HepG2 (cell line): Measurements from ENCODE around the gene PPCS. TPM values are rescaled to one million over a fixed set of nuclear protein-coding genes. Genes with fewer than 3 reads are reported as not detected.

ENCODE experiments used
- ATAC-seq: fragments of 200-7000 bp; cut with Tn5 transposase; 3 replicates; pipeline ENCODE4 v1.9.1; 2020; ENCODE audit warnings: mild to moderate bottlenecking, moderate library complexity
- BruUV-seq: library from RNA; stranded (reverse); fragments of 400-500 nt; replicated peaks from 2 replicates; lab custom pipeline; 2021; lab: Mats Ljungman, UMichigan
- CTCF ChIA-PET: fragments of 300-600 bp; formaldehyde crosslinking; extraction: SDS; loops from one replicate; lab custom pipeline; 2021; ENCODE audit warnings: low total read pairs, inconsistent platforms, low intra/inter-chr PET ratio; lab: Yijun Ruan, JAX
- POLR2A ChIA-PET: fragments of 350-600 bp; sonication (Branson Sonifier 250); formaldehyde crosslinking; loops from one replicate; lab custom pipeline; 2020; ENCODE audit warnings: antibody characterized with exemption, inconsistent platforms; lab: Yijun Ruan, JAX
- DNase-seq: peaks from one replicate; pipeline ENCODE4 v3.0.0-alpha.2; 2015; ENCODE audit warnings: low spot score
- FAIRE-seq: peaks from 3 replicates; lab custom pipeline; 2011; peaks lifted over from hg19 to GRCh38; lab: Jason Lieb, UNC
- H2AFZ ChIP-seq: one replicate; pipeline ENCODE4 v1.6.1; 2011; ENCODE audit warnings: low read length, inconsistent platforms
- H3K27ac ChIP-seq: fragments of 300-600 bp; 3 replicates; pipeline ENCODE4 v1.8.0; 2011; ENCODE audit warnings: mixed run types, mild to moderate bottlenecking, mixed read lengths, low read length, inconsistent platforms; ENCODE audit not compliant: insufficient read depth; ENCODE audit errors: extremely low read length
- H3K27me3 ChIP-seq, 2 experiments: fragments of 200-600 bp in 1 of 2; 2 replicates in 1 of 2; 3 replicates in 1 of 2; pipeline versions ENCODE4 v1.6.0 to v1.8.0; 2011; ENCODE audit warnings: low read length in 2 of 2, mild to moderate bottlenecking in 2 of 2, moderate library complexity in 2 of 2, inconsistent platforms in 1 of 2; ENCODE audit not compliant: insufficient read depth in 2 of 2, control insufficient read depth in 1 of 2
- H3K36me3 ChIP-seq, 2 experiments: fragments of 200-600 bp in 1 of 2; replicated peaks in 1 of 2; 2 replicates in 1 of 2; 3 replicates in 1 of 2; pipeline versions ENCODE4 v1.5.1 to v1.8.0; 2011; ENCODE audit warnings: low read length in 2 of 2, inconsistent platforms in 1 of 2; ENCODE audit not compliant: insufficient read depth in 2 of 2, control insufficient read depth in 1 of 2
- H3K4me1 ChIP-seq: 2 replicates; pipeline ENCODE4 v1.5.1; 2012; ENCODE audit warnings: low read length, inconsistent platforms; ENCODE audit not compliant: insufficient read depth
- H3K4me2 ChIP-seq: 2 replicates; pipeline ENCODE4 v1.6.0; 2011; ENCODE audit warnings: low read depth, low read length, inconsistent platforms
- H3K4me3 ChIP-seq, 3 experiments: fragments of 200-600 bp in 1 of 3; sonication (generic), shearing (Covaris generic) in 1 of 3; replicated peaks in 1 of 3; 2 replicates each; pipeline ENCODE4 v1.5.1; 2011 to 2016; ENCODE audit warnings: low read length in 3 of 3, inconsistent platforms in 2 of 3, low read depth in 2 of 3, mild to moderate bottlenecking in 2 of 3, control low read depth in 1 of 3, mixed read lengths in 1 of 3; ENCODE audit not compliant: insufficient read depth in 1 of 3
- H3K79me2 ChIP-seq: one replicate; pipeline ENCODE4 v1.6.1; 2011; ENCODE audit warnings: low read length, inconsistent platforms; ENCODE audit not compliant: insufficient read depth
- H3K9ac ChIP-seq: 2 replicates; pipeline ENCODE4 v1.6.0; 2011; ENCODE audit warnings: mild to moderate bottlenecking, low read depth, low read length, inconsistent platforms; ENCODE audit not compliant: insufficient read depth
- H3K9me3 ChIP-seq: 2 replicates; pipeline ENCODE4 v1.5.1; 2012; ENCODE audit warnings: mild to moderate bottlenecking, low read length
- H4K20me1 ChIP-seq: 2 replicates; pipeline ENCODE4 v1.6.0; 2011; ENCODE audit warnings: inconsistent platforms, mild to moderate bottlenecking, low read length, moderate library complexity; ENCODE audit not compliant: insufficient read depth
- ATAD3A ChIP-seq: sonication (generic); formaldehyde crosslinking; IDR thresholded peaks from 2 replicates; pipeline ENCODE4 v1.4.0; 2020; ENCODE audit warnings: missing genetic modification reagents
- CCAR2 ChIP-seq: fragments of 200-400 bp; formaldehyde crosslinking; optimal IDR thresholded peaks from 2 replicates; pipeline ENCODE3; 2018; ENCODE audit warnings: low read depth, mild to moderate bottlenecking, low read length, moderate library complexity
- DMTF1 ChIP-seq: sonication (generic); formaldehyde crosslinking; IDR thresholded peaks from 2 replicates; pipeline ENCODE4 v1.4.0; 2020; ENCODE audit warnings: mild to moderate bottlenecking, missing genetic modification reagents
- ETV5 ChIP-seq: IDR thresholded peaks from 2 replicates; pipeline ENCODE4 v1.6.1; 2018; ENCODE audit warnings: missing biosample characterization, missing genetic modification reagents, inconsistent platforms, borderline replicate concordance
- MIER2 ChIP-seq: IDR thresholded peaks from 2 replicates; pipeline ENCODE4 v1.6.1; 2016; ENCODE audit warnings: missing biosample characterization, missing genetic modification reagents
- MIXL1 ChIP-seq: IDR thresholded peaks from 2 replicates; pipeline ENCODE4 v1.6.1; 2016
- MLLT10 ChIP-seq: sonication (generic); formaldehyde crosslinking; IDR thresholded peaks from 2 replicates; pipeline ENCODE4 v1.4.0; 2020; ENCODE audit warnings: missing genetic modification reagents
- MLX ChIP-seq: IDR thresholded peaks from 2 replicates; pipeline ENCODE4 v1.6.1; 2016
- RBM39 ChIP-seq: fragments of 200-400 bp; formaldehyde crosslinking; IDR thresholded peaks from one replicate; pipeline ENCODE4 v1.6.1; 2018; ENCODE audit warnings: antibody characterized with exemption, mild to moderate bottlenecking, low read depth, low read length; ENCODE audit not compliant: poor library complexity, severe bottlenecking
- ZFP1 ChIP-seq: IDR thresholded peaks from 2 replicates; pipeline ENCODE4 v1.6.1; 2016
- ZKSCAN8 ChIP-seq: IDR thresholded peaks from 2 replicates; pipeline ENCODE4 v1.6.1; 2016; ENCODE audit warnings: borderline replicate concordance, missing genetic modification reagents, missing compliant biosample characterization
- ZMAT3 ChIP-seq: sonication (generic); formaldehyde crosslinking; conservative IDR thresholded peaks from 2 replicates; pipeline ENCODE4 v1.7.0; 2021; ENCODE audit warnings: missing genetic modification reagents
- ZNF24 ChIP-seq: fragments of 450-650 bp; IDR thresholded peaks from 2 replicates; pipeline ENCODE4 v1.6.1; 2017; ENCODE audit warnings: antibody characterized with exemption, mild to moderate bottlenecking
- ZNF616 ChIP-seq: sonication (generic); formaldehyde crosslinking; IDR thresholded peaks from 2 replicates; pipeline ENCODE4 v1.5.0; 2020; ENCODE audit warnings: low read depth, mild to moderate bottlenecking, missing genetic modification reagents
- ZSCAN29 ChIP-seq: sonication (generic); formaldehyde crosslinking; conservative IDR thresholded peaks from 2 replicates; pipeline ENCODE4 v1.4.0; 2020; ENCODE audit warnings: mild to moderate bottlenecking, missing genetic modification reagents
- ZSCAN31 ChIP-seq: sonication (generic); formaldehyde crosslinking; IDR thresholded peaks from 2 replicates; pipeline ENCODE4 v1.5.0; 2020; ENCODE audit warnings: low read depth, mild to moderate bottlenecking, missing genetic modification reagents
- ZSCAN5A ChIP-seq: sonication (generic); formaldehyde crosslinking; IDR thresholded peaks from 2 replicates; pipeline ENCODE4 v1.8.0; 2022; ENCODE audit warnings: mild to moderate bottlenecking, missing genetic modification reagents, borderline replicate concordance
- WGBS: methylation state at CpG from one replicate; pipeline ENCODE4 v1.1.6; 2017; ENCODE audit warnings: low lambda C conversion rate; 5-methylcytosine and 5-hydroxymethylcytosine counted together
- in situ Hi-C: cut with HindIII; loops from 2 replicates; pipeline ENCODE4 v1.10.0; 2017; ENCODE audit warnings: low pct_unique_long_range_greater_than_20kb; ENCODE audit not compliant: extremely low pct_ligation_motif_present
- intact Hi-C: fragments of 100-400 bp; cut with micrococcal nuclease; formaldehyde crosslinking; loops from one replicate; pipeline ENCODE4 v1.10.0; 2022; ENCODE audit not compliant: unreplicated experiment
- polyA plus RNA-seq, 8 experiments: library from polyadenylated mRNA; depleted of rRNA in 3 of 8; stranded (reverse) in 7 of 8; unstranded in 1 of 8; fragments of >200 nt; fragmentation: Illumina TruSeq in 4 of 8; extraction: Trizol in 4 of 8; gene quantifications; 2 replicates each; pipeline versions ENCODE4 v1.2.1 to v1.2.3, GENCODE V29; 2011 to 2016; ENCODE audit warnings: low read depth in 4 of 8, missing spikeins in 1 of 8, mixed read lengths in 1 of 8; ENCODE audit not compliant: insufficient read depth in 1 of 8
- total RNA-seq, 5 experiments: library from RNA; depleted of rRNA; stranded (reverse); fragments of >200 nt; fragmentation: Illumina TruSeq; extraction: Trizol; gene quantifications; 2 replicates each; pipeline ENCODE4 v1.2.3, GENCODE V29; 2016; ENCODE audit warnings: low read depth in 1 of 5
- TF ChIP-seq, protein P1 (sequence below): IDR thresholded peaks from 2 replicates; pipeline ENCODE4 v1.6.1; 2016; ENCODE audit warnings: missing genetic modification reagents, missing compliant biosample characterization
- TF ChIP-seq, protein P2 (sequence below): IDR thresholded peaks from 2 replicates; pipeline ENCODE4 v1.6.1; 2016; ENCODE audit warnings: missing compliant biosample characterization, missing genetic modification reagents, borderline replicate concordance

Gene PPCS
- total and polyA plus RNA-seq, 2 of the 13 experiments (the other 11 are each of a cell fraction or from before 2014, with no cell fraction given): 13.4 to 38.9 TPM

GRCh38 chr1:42419126-42419821 lies 37.1 kb upstream of the PPCS start:
- TF ChIP-seq ZSCAN29 (no peak), ZNF616 (CRISPR knock-in tag) (no peak), MLLT10 (CRISPR knock-in tag) (no peak), ZNF24 (no peak), ZKSCAN8 (CRISPR knock-in tag) (no peak), RBM39 (no peak), ZFP1 (CRISPR knock-in tag) (no peak), CCAR2 (no peak), MIXL1 (CRISPR knock-in tag) (no peak), ATAD3A (CRISPR knock-in tag) (no peak), MLX (CRISPR knock-in tag) (no peak), ETV5 (CRISPR knock-in tag) (no peak), ZSCAN5A (CRISPR knock-in tag) (no peak), ZSCAN31 (CRISPR knock-in tag) (no peak), ZMAT3 (CRISPR knock-in tag) (no peak), DMTF1 (CRISPR knock-in tag) (no peak), MIER2 (CRISPR knock-in tag) (no peak)
- TF ChIP-seq, protein P1, sequence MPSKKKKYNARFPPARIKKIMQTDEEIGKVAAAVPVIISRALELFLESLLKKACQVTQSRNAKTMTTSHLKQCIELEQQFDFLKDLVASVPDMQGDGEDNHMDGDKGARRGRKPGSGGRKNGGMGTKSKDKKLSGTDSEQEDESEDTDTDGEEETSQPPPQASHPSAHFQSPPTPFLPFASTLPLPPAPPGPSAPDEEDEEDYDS (CRISPR knock-in tag): no peak
- TF ChIP-seq, protein P2, sequence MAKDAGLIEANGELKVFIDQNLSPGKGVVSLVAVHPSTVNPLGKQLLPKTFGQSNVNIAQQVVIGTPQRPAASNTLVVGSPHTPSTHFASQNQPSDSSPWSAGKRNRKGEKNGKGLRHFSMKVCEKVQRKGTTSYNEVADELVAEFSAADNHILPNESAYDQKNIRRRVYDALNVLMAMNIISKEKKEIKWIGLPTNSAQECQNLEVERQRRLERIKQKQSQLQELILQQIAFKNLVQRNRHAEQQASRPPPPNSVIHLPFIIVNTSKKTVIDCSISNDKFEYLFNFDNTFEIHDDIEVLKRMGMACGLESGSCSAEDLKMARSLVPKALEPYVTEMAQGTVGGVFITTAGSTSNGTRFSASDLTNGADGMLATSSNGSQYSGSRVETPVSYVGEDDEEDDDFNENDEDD (CRISPR knock-in tag): no peak
- H3K4me1 ChIP-seq: no peaks in the 10 kb centered on the region
- H3K27ac ChIP-seq: no peak overlapping the region
- ATAC-seq: no peak
- no peaks in the 10 kb centered on the region for H3K79me2 ChIP-seq
- ChIA-PET POLR2A (no interaction called here), CTCF (no interaction called here)
- WGBS: 64% methylated on average over 5 of the region's 5 CpGs
- no peak for FAIRE-seq
- H3K4me3 ChIP-seq: no peak overlapping the region
- no peaks in the 10 kb centered on the region for H4K20me1 ChIP-seq
- no peak overlapping the region for H3K4me2 ChIP-seq
- no peaks in the 10 kb centered on the region for H3K9me3 ChIP-seq
- in situ Hi-C loops: no loop called here
- intact Hi-C loops: no loop called here
- no TSS peak for BruUV-seq
- no peaks in the 10 kb centered on the region; a peak in 1 of 5 replicates for H3K36me3 ChIP-seq
- no peak overlapping the region for H2AFZ ChIP-seq
- H3K27me3 ChIP-seq: peaks cover 0 to 18% of the 10 kb centered on the region in 2 experiments; a peak in 1 of 5 replicates
- no peak overlapping the region for H3K9ac ChIP-seq
- no peak for DNase-seq
